Neural progenitor cell (in vitro differentiated cells): ENCODE measurements around the gene AGPAT1. TPM values are rescaled to one million over a fixed set of nuclear protein-coding genes. Genes with fewer than 3 reads are reported as not detected.
"Not testable (repeated sequence)": the region's sequence is repeated elsewhere in the genome, so short reads cannot be mapped to it uniquely, and the experiment has no call there.

Experiments
- DNase-seq: peaks from one replicate; pipeline ENCODE4 v3.0.0-alpha.2; 2016; ENCODE audit warnings: low spot score
- H2AFZ ChIP-seq: fragments of 200-600 bp; sonication (generic); replicated peaks from 2 replicates; pipeline ENCODE4 v1.6.1; 2016; ENCODE audit warnings: antibody characterized with exemption
- H3F3A ChIP-seq: fragments of 200-600 bp; sonication (generic); 2 replicates; pipeline ENCODE4 v1.6.1; 2016; ENCODE audit warnings: antibody characterized with exemption, low read depth
- H3K27ac ChIP-seq: fragments of 200-600 bp; sonication (generic); 2 replicates; pipeline ENCODE4 v1.5.1; 2016; ENCODE audit warnings: mild to moderate bottlenecking
- H3K27me3 ChIP-seq: fragments of 200-600 bp; sonication (generic); 2 replicates; pipeline ENCODE4 v1.6.1; 2016; ENCODE audit warnings: mild to moderate bottlenecking, moderate library complexity
- H3K36me3 ChIP-seq: fragments of 200-600 bp; sonication (generic); 2 replicates; pipeline ENCODE4 v1.5.1; 2016
- H3K4me1 ChIP-seq: fragments of 200-600 bp; sonication (generic); 2 replicates; pipeline ENCODE4 v1.6.1; 2016; ENCODE audit warnings: mixed run types
- H3K4me2 ChIP-seq: fragments of 200-600 bp; sonication (generic); 2 replicates; pipeline ENCODE4 v1.6.1; 2016
- H3K4me3 ChIP-seq: fragments of 200-600 bp; sonication (generic); 2 replicates; pipeline ENCODE4 v1.5.1; 2016
- H3K79me2 ChIP-seq: fragments of 200-600 bp; sonication (generic); 2 replicates; pipeline ENCODE4 v1.6.1; 2016; ENCODE audit warnings: low read depth
- H3K9ac ChIP-seq: fragments of 200-600 bp; sonication (generic); 2 replicates; pipeline ENCODE4 v1.6.1; 2016
- H3K9me3 ChIP-seq: fragments of 200-600 bp; sonication (generic); 2 replicates; pipeline ENCODE4 v1.5.1; 2016; ENCODE audit warnings: low read depth
- H4K20me1 ChIP-seq: fragments of 200-600 bp; sonication (generic); 2 replicates; pipeline ENCODE4 v1.6.1; 2016; ENCODE audit warnings: low read depth
- H3K27ac Mint-ChIP-seq: 3 replicates; pipeline ENCODE4 v1.8.0; 2021; ENCODE audit warnings: mixed read lengths
- H3K27me3 Mint-ChIP-seq: 2 replicates; pipeline ENCODE4 v1.8.0; 2022; ENCODE audit warnings: low read depth, mild to moderate bottlenecking, inconsistent platforms, moderate library complexity, mixed read lengths; ENCODE audit not compliant: insufficient read depth
- H3K36me3 Mint-ChIP-seq: 3 replicates; pipeline ENCODE4 v1.8.0; 2021; ENCODE audit warnings: mixed read lengths
- H3K4me1 Mint-ChIP-seq: 3 replicates; pipeline ENCODE4 v1.8.0; 2021; ENCODE audit warnings: mixed read lengths
- H3K4me3 Mint-ChIP-seq: 3 replicates; pipeline ENCODE4 v1.8.0; 2021; ENCODE audit warnings: mild to moderate bottlenecking, moderate library complexity, mixed read lengths
- H3K9me3 Mint-ChIP-seq: 3 replicates; pipeline ENCODE4 v1.8.0; 2020; ENCODE audit warnings: mixed read lengths
- EZH2 ChIP-seq: fragments of 200-600 bp; sonication (generic); IDR thresholded peaks from 2 replicates; pipeline ENCODE4 v1.6.1; 2017; ENCODE audit warnings: antibody characterized with exemption, mild to moderate bottlenecking, moderate library complexity
- EZH2phosphoT487 ChIP-seq: fragments of 200-600 bp; sonication (generic); IDR thresholded peaks from 2 replicates; pipeline ENCODE4 v1.6.1; 2017; ENCODE audit warnings: antibody characterized with exemption
- total RNA-seq: library from RNA; depleted of rRNA; stranded (reverse); fragments of >200 nt; gene quantifications from 2 replicates; pipeline ENCODE4 v1.2.3, GENCODE V29; 2015; ENCODE audit warnings: low replicate concordance
- TF ChIP-seq, protein P1 (sequence below): fragments of 200-600 bp; sonication (generic); IDR thresholded peaks from 2 replicates; pipeline ENCODE4 v1.5.1; 2017; ENCODE audit warnings: antibody characterized with exemption, mild to moderate bottlenecking

AGPAT1 gene
- total RNA-seq, 1 donor from 2014 or later = 46.9 TPM

DNA sequence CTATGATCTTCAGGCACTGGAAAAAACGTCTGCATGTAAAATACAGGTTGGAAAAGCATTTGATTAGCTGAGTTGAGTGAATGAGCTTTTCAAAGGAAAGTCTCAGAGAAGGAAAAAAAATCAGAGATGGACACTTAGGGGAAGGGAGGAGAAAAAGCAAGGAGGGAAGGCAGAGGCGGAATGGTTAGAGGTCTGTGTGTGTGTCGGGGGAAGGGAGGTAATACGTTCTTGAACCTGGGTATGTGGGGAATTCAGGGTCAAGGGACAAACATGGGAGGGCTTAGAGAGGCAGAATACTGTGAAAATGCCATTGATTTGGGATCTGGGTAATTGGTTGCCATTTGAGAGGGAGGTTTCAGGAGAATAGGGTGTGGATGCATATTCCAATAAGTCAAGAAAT lies 29.2 kb downstream of the AGPAT1 start:
- Mint-ChIP-seq H3K9me3 (no peaks in the 10 kb centered on the region), H3K27ac (peak overlapping the region; percentile 23), H3K4me3 (no peak overlapping the region), H3K27me3 (peaks cover 6% of the 10 kb centered on the region), H3K36me3 (peaks cover 19% of the 10 kb centered on the region), H3K4me1 (peaks cover 30% of the 10 kb centered on the region)
- Histone ChIP-seq H3K9me3 (no peaks in the 10 kb centered on the region), H3K4me3 (no peak overlapping the region), H3F3A (peaks cover 11% of the 10 kb centered on the region), H3K36me3 (no peaks in the 10 kb centered on the region), H3K79me2 (no peaks in the 10 kb centered on the region), H3K9ac (no peak overlapping the region), H3K4me1 (peaks cover 4% of the 10 kb centered on the region), H3K4me2 (no peak overlapping the region), H4K20me1 (no peaks in the 10 kb centered on the region), H3K27ac (no peak overlapping the region), H3K27me3 (peaks cover 46% of the 10 kb centered on the region), H2AFZ (no peak overlapping the region)
- DNase-seq = no peak
- TF ChIP-seq EZH2phosphoT487 (no peak), EZH2 (no peak)
- TF ChIP-seq, protein P1, sequence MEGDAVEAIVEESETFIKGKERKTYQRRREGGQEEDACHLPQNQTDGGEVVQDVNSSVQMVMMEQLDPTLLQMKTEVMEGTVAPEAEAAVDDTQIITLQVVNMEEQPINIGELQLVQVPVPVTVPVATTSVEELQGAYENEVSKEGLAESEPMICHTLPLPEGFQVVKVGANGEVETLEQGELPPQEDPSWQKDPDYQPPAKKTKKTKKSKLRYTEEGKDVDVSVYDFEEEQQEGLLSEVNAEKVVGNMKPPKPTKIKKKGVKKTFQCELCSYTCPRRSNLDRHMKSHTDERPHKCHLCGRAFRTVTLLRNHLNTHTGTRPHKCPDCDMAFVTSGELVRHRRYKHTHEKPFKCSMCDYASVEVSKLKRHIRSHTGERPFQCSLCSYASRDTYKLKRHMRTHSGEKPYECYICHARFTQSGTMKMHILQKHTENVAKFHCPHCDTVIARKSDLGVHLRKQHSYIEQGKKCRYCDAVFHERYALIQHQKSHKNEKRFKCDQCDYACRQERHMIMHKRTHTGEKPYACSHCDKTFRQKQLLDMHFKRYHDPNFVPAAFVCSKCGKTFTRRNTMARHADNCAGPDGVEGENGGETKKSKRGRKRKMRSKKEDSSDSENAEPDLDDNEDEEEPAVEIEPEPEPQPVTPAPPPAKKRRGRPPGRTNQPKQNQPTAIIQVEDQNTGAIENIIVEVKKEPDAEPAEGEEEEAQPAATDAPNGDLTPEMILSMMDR = no peak

DNA sequence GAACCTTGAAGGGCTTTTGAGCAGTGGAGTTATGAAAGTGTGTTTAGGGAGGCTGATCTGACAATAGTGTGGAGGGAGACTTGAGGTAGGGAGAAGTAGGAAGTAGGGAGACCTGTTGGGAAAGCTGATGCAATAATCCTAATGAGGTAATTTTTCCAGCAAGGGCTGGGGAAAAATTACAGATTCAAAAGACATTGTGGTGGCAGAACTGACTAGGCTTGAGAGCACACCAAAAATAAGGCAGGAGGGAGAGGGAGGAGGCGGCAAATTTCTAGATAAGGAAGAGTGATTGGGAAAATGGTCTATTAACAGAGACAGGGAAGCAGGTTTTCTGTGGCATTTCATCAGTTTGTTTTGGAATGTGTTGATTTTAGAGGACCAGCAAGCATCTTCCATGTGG lies 29.6 kb downstream of the AGPAT1 start:
- Mint-ChIP-seq H3K36me3 (peaks cover 19% of the 10 kb centered on the region), H3K4me1 (peaks cover 28% of the 10 kb centered on the region), H3K27me3 (peaks cover 7% of the 10 kb centered on the region), H3K27ac (peak overlapping the region; percentile 23), H3K9me3 (no peaks in the 10 kb centered on the region), H3K4me3 (no peak overlapping the region)
- no peak for TF ChIP-seq EZH2phosphoT487
- TF ChIP-seq, protein P1 = no peak
- TF ChIP-seq EZH2 = no peak
- Histone ChIP-seq H3K27ac (no peak overlapping the region), H3K9ac (no peak overlapping the region), H3K27me3 (peaks cover 42% of the 10 kb centered on the region), H3F3A (peaks cover 7% of the 10 kb centered on the region), H4K20me1 (no peaks in the 10 kb centered on the region), H3K4me2 (no peak overlapping the region), H3K4me1 (peaks cover under 1% of the 10 kb centered on the region), H3K79me2 (no peaks in the 10 kb centered on the region), H3K36me3 (no peaks in the 10 kb centered on the region), H2AFZ (no peak overlapping the region), H3K9me3 (no peaks in the 10 kb centered on the region), H3K4me3 (no peak overlapping the region)
- no peak for DNase-seq

DNA sequence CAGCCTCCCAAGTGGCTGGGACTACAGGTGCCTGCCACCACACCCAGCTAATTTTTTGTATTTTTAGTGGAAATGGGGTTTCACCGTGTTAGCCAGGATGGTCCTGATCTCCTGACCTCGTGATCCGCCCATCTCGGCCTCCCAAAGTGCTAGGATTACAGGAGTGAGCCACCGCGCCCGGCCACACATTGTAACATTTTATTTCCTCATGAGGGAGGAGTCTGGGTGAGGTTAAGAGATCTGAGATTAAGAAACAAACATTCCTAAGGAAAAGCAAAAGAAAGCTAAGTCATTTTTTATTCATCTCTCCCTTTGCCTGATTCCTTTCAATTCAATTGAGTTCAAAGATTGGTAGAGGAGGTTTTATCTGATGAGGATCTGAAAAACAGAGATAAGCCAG lies 31.6 kb downstream of the AGPAT1 start:
- not testable (repeated sequence) for H3K4me2 ChIP-seq, DNase-seq, H2AFZ ChIP-seq, H3K9me3 Mint-ChIP-seq, H3K9me3 ChIP-seq, H3K79me2 ChIP-seq, H3K36me3 ChIP-seq, H3K9ac ChIP-seq, H3K27me3 Mint-ChIP-seq, H3K27ac ChIP-seq, H4K20me1 ChIP-seq, H3K27ac Mint-ChIP-seq, H3K4me1 ChIP-seq, H3K4me3 Mint-ChIP-seq, H3K4me3 ChIP-seq, H3F3A ChIP-seq
- Mint-ChIP-seq H3K36me3 (peaks cover 14% of the 10 kb centered on the region), H3K4me1 (peaks cover 19% of the 10 kb centered on the region)
- H3K27me3 ChIP-seq = peaks cover 21% of the 10 kb centered on the region

DNA sequence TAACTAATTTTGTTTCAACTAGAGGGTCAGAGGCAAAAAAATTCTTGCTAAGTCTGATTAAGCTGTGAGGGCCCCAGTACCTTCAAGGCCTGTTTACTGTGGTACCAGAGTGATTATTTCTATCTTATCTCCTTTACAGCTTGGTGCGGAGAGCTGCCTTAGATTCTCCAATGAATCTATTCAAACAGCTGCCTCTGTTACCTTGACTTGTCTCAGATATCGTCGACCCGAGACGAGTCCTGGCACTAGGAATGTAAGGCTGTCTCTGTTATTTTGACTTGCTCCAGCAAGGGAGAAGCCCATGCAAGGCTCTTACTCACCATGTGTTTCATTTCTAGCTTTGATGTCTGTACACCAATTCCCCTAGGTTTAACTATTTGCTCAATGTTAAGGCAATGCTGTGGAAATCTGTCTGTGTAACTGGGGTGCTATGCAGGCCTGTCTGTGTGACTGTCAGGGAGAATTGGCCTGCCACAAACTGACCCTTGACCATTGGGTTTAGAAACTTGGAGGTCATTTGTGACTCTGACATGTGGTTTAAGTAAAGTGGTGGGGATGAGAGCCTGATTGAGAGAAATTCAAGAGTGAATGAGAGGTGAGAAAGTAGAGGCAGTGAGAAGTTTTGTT lies 35.4 kb downstream of the AGPAT1 start:
- Histone ChIP-seq H3K4me2 (no peak overlapping the region), H3F3A (no peaks in the 10 kb centered on the region), H3K27me3 (no peaks in the 10 kb centered on the region), H2AFZ (no peak overlapping the region), H4K20me1 (no peaks in the 10 kb centered on the region), H3K4me1 (peaks cover 5% of the 10 kb centered on the region), H3K27ac (no peak overlapping the region), H3K9ac (no peak overlapping the region), H3K36me3 (no peaks in the 10 kb centered on the region), H3K9me3 (no peaks in the 10 kb centered on the region), H3K4me3 (no peak overlapping the region), H3K79me2 (no peaks in the 10 kb centered on the region)
- Mint-ChIP-seq H3K4me3 (no peak overlapping the region), H3K27me3 (peaks cover 6% of the 10 kb centered on the region), H3K9me3 (no peaks in the 10 kb centered on the region), H3K36me3 (no peaks in the 10 kb centered on the region), H3K27ac (no peak overlapping the region), H3K4me1 (peaks cover 18% of the 10 kb centered on the region)
- TF ChIP-seq, protein P1 = no peak
- TF ChIP-seq EZH2 (no peak), EZH2phosphoT487 (no peak)
- DNase-seq = no peak
